ENCODE data around the gene CCDC157. TPM values are rescaled to one million over a fixed set of nuclear protein-coding genes. Genes with fewer than 3 reads are reported as not detected.

Gene CCDC157
- total RNA-seq (2014; rRNA removed) (1.5 and 3.5 TPM in 2 replicates), Bru-seq, nascent RNA (percentile 37 among the genes with signal in this experiment), BruChase-seq, experiment 1, labeled RNA remaining after a 6-hour chase (percentile 33 among the genes with signal in this experiment), BruChase-seq, experiment 2, labeled RNA remaining after a 2-hour chase (percentile 36 among the genes with signal in this experiment)
- long read RNA-seq, partial matches to known transcripts: 1 of 13 reads
- long read RNA-seq, other reads (novel, unspliced or antisense): 9 of 13 reads

DNA sequence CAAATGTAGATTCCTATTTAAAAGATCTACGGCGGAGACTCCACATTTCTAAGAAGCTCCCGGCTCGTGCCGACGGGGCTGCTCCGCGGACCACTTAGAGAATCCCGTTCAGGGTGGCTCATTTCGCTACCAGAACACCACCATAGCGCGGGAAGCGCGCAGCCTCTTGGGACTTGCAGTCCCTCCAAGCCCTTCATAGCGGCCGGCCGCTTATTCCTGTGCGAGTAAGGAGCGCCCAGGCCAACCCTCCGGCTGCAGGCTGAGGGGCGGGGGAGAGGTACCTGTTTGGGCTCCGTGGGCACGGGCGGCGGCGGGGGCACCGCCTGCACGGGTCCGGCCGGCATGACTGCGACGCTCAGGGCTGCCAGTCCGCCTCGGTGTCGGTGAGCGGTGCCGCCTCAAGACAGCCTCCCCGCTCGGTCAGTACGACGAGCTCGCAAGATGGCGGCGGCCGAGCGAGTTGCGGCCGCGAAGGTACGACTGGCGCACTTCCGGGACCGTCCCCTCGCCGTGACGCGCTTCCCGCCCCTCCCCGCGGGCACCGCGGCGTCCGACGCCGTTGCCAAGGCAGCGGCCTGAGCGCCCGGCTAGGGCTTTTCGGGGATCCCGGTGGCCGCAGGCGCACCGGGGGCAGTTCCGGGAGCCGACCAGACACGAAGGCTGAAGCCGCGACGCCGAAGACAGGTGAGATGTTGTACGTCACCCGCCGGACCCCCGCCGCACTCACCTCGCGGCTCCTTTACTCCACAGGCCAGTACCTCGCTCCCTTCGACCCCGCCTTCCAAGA lies at the start of gene CCDC157, which contains the start of gene SF3A1:
CCDC157 (plus strand) TSS at position 559 of the 787 bp plus-strand sequence. CDS start 8,994 bp downstream, outside the sequence.
SF3A1 (minus strand) TSS at position 446 of the 787 bp plus-strand sequence; CDS start at position 344, 102 bp downstream.
- peak within 1 kb of the TSS; percentile 69 for H3K27ac ChIP-seq (ENCODE audit: low read length)
- ChIA-PET POLR2A (ENCODE audit: unreplicated experiment) (interaction anchor here (0.6 kb wide), 1 partner anchor 30 kb away, joined by 6 read pairs; the partner anchor contains the start of gene TBC1D10A), CTCF (interaction anchor here (0.6 kb wide), 1 partner anchor 31 kb away, joined by 4 read pairs; no protein-coding TSS in a partner anchor)
- DNase-seq (peak; percentile 81), ATAC-seq (peak; percentile 86)
- H3K79me2 ChIP-seq (ENCODE audit: low read length): peaks cover 47% of the 10 kb centered on the region
- TF ChIP-seq EZH2 (IDR thresholded peaks at IDR 0.05; ENCODE audit: low read length, unreplicated experiment) (no peak), EZH2phosphoT487 (IDR thresholded peaks at IDR 0.05; ENCODE audit: borderline replicate concordance, low read length) (no peak)
- TF ChIP-seq, protein P1, sequence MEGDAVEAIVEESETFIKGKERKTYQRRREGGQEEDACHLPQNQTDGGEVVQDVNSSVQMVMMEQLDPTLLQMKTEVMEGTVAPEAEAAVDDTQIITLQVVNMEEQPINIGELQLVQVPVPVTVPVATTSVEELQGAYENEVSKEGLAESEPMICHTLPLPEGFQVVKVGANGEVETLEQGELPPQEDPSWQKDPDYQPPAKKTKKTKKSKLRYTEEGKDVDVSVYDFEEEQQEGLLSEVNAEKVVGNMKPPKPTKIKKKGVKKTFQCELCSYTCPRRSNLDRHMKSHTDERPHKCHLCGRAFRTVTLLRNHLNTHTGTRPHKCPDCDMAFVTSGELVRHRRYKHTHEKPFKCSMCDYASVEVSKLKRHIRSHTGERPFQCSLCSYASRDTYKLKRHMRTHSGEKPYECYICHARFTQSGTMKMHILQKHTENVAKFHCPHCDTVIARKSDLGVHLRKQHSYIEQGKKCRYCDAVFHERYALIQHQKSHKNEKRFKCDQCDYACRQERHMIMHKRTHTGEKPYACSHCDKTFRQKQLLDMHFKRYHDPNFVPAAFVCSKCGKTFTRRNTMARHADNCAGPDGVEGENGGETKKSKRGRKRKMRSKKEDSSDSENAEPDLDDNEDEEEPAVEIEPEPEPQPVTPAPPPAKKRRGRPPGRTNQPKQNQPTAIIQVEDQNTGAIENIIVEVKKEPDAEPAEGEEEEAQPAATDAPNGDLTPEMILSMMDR (conservative IDR thresholded peaks at IDR 0.05; ENCODE audit: low read depth, low read length): no peak
- peaks cover 16% of the 10 kb centered on the region; the same call in 1 of the 2 replicates for H3K36me3 ChIP-seq (ENCODE audit: low read depth, low read length)
- no peaks in the 10 kb centered on the region for H3K27me3 ChIP-seq (ENCODE audit: low read length)
- peak within 1 kb of the TSS; percentile 97 for H3K9ac ChIP-seq (ENCODE audit: low read length)
- H3K4me2 ChIP-seq (ENCODE audit: low read length): peak within 1 kb of the TSS; percentile 85
- no peaks in the 10 kb centered on the region for H3F3A ChIP-seq (ENCODE audit: low read length, unreplicated experiment)
- no peaks in the 10 kb centered on the region for H3K9me3 ChIP-seq (ENCODE audit: low read length)
- no peaks in the 10 kb centered on the region for H3K9me2 ChIP-seq (replicated peaks; ENCODE audit: low read length)
- H4K20me1 ChIP-seq (ENCODE audit: low read length): peaks cover 13% of the 10 kb centered on the region; the same call in 1 of the 2 replicates
- peaks cover 8% of the 10 kb centered on the region for H3K4me1 ChIP-seq (ENCODE audit: insufficient read depth, low read length)
- H2AFZ ChIP-seq (ENCODE audit: low read length): peak within 1 kb of the TSS; percentile 98
- no TSS peak for BruUV-seq (replicated peaks)
- H3K4me3 ChIP-seq (ENCODE audit: low read length): peak within 1 kb of the TSS; percentile 97
- intact Hi-C loops (cut with micrococcal nuclease): no loop called here

DNA sequence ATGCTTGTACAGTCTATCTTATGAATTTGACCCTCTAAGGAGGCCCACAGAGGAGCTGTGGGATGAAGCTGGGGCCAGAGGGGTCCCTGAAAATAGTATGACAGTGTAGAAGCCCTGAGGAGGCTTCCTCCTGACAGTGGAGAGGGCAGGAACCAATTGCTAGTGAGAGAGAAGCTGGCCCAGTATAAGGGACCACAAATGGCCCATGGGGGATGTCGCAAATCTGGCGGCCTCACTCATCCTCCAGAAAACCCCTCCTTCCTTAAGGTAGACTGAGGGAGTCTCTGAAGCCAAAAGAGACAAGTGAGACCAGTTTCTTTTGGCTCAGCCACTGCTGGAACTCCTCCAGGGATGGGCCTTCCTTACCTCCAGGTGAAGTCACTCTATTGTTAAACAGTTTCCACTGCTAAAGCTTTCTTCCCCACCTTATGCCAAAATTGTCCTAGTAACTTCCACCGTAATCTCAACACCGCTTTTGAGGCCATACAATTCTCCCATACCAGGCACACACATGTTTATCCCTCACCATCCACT lies 49.7 kb upstream of the CCDC157 start:
- no peak for TF ChIP-seq EZH2 (IDR thresholded peaks at IDR 0.05; ENCODE audit: low read length, unreplicated experiment)
- TF ChIP-seq EZH2phosphoT487 (IDR thresholded peaks at IDR 0.05; ENCODE audit: borderline replicate concordance, low read length): no peak
- TF ChIP-seq, protein P1 (conservative IDR thresholded peaks at IDR 0.05; ENCODE audit: low read depth, low read length): no peak
- Histone ChIP-seq H3K9me2 (replicated peaks; ENCODE audit: low read length) (no peaks in the 10 kb centered on the region), H3K79me2 (ENCODE audit: low read length) (peaks cover 66% of the 10 kb centered on the region), H3F3A (ENCODE audit: low read length, unreplicated experiment) (peaks cover 10% of the 10 kb centered on the region), H3K4me3 (ENCODE audit: low read length) (no peak overlapping the region), H4K20me1 (ENCODE audit: low read length) (no peaks in the 10 kb centered on the region), H3K4me2 (ENCODE audit: low read length) (no peak overlapping the region; the same call in 1 of the 2 replicates), H3K27ac (ENCODE audit: low read length) (no peak overlapping the region), H3K9ac (ENCODE audit: low read length) (no peak overlapping the region), H3K4me1 (ENCODE audit: insufficient read depth, low read length) (peaks cover 81% of the 10 kb centered on the region), H2AFZ (ENCODE audit: low read length) (no peak overlapping the region), H3K36me3 (ENCODE audit: low read depth, low read length) (0 out of 2 replicates have a peak, but pooled peaks cover 4% of the 10 kb centered on the region), H3K9me3 (ENCODE audit: low read length) (no peaks in the 10 kb centered on the region), H3K27me3 (ENCODE audit: low read length) (no peaks in the 10 kb centered on the region)
- POLR2A ChIA-PET (ENCODE audit: unreplicated experiment): no interaction called here
- BruUV-seq (replicated peaks): no TSS peak
- DNase-seq (no peak), ATAC-seq (no peak)
- CTCF ChIA-PET: no interaction called here
- intact Hi-C loops (cut with micrococcal nuclease): no loop called here

Measured in PC-3 (cell line).